Astrocyte (in vitro differentiated cells and primary cell): ENCODE data around the gene CCDC85B. TPM values are rescaled to one million over a fixed set of nuclear protein-coding genes. Genes with fewer than 3 reads are reported as not detected.
A peak's percentile ranks its signal among the peaks of the same experiment; 100 is the strongest.

ENCODE experiments used
- DNase-seq: peaks from one replicate; pipeline ENCODE4 v3.0.0-alpha.2; 2010; ENCODE audit warnings: low read depth
- FAIRE-seq: peaks from 2 replicates; lab custom pipeline; 2011; peaks lifted over from hg19 to GRCh38; lab: Jason Lieb, UNC
- H2AFZ ChIP-seq: 2 replicates; pipeline ENCODE4 v1.6.0; 2012; ENCODE audit warnings: low read depth, low read length, inconsistent platforms
- H3K27ac ChIP-seq: 2 replicates; pipeline ENCODE4 v1.5.1; 2011; ENCODE audit warnings: low read depth, low read length, inconsistent platforms
- H3K27me3 ChIP-seq: 2 replicates; pipeline ENCODE4 v1.6.0; 2011; ENCODE audit warnings: low read length, inconsistent platforms; ENCODE audit not compliant: insufficient read depth
- H3K36me3 ChIP-seq: 2 replicates; pipeline ENCODE4 v1.5.1; 2011; ENCODE audit warnings: low read length, inconsistent platforms; ENCODE audit not compliant: insufficient read depth
- H3K4me1 ChIP-seq: 2 replicates; pipeline ENCODE4 v1.5.1; 2011; ENCODE audit warnings: low read length, inconsistent platforms; ENCODE audit not compliant: insufficient read depth
- H3K4me2 ChIP-seq: 2 replicates; pipeline ENCODE4 v1.6.0; 2012; ENCODE audit warnings: low read length, inconsistent platforms
- H3K4me3 ChIP-seq: 2 replicates; pipeline ENCODE4 v1.5.1; 2011; ENCODE audit warnings: low read depth, mild to moderate bottlenecking, low read length, inconsistent platforms; ENCODE audit not compliant: insufficient read depth
- H3K79me2 ChIP-seq: 2 replicates; pipeline ENCODE4 v1.6.0; 2012; ENCODE audit warnings: mild to moderate bottlenecking, low read length, inconsistent platforms; ENCODE audit not compliant: insufficient read depth
- H3K9ac ChIP-seq: 2 replicates; pipeline ENCODE4 v1.6.0; 2012; ENCODE audit warnings: mild to moderate bottlenecking, low read length, inconsistent platforms
- H3K9me3 ChIP-seq: 2 replicates; pipeline ENCODE4 v1.5.1; 2012; ENCODE audit warnings: low read depth, mild to moderate bottlenecking, low read length, inconsistent platforms; ENCODE audit not compliant: insufficient read depth
- H4K20me1 ChIP-seq: 2 replicates; pipeline ENCODE4 v1.6.0; 2012; ENCODE audit warnings: low read length, inconsistent platforms; ENCODE audit not compliant: insufficient read depth
- H3K27ac Mint-ChIP-seq: one replicate; pipeline ENCODE4 v1.8.0; 2021; ENCODE audit warnings: mild to moderate bottlenecking, mixed read lengths; ENCODE audit not compliant: unreplicated experiment
- H3K27me3 Mint-ChIP-seq: one replicate; pipeline ENCODE4 v1.8.0; 2021; ENCODE audit warnings: low read depth, mixed read lengths; ENCODE audit not compliant: unreplicated experiment
- H3K36me3 Mint-ChIP-seq: one replicate; pipeline ENCODE4 v1.8.0; 2021; ENCODE audit warnings: low read depth, mixed read lengths; ENCODE audit not compliant: unreplicated experiment
- H3K4me1 Mint-ChIP-seq: one replicate; pipeline ENCODE4 v1.8.0; 2021; ENCODE audit warnings: low read depth, mixed read lengths; ENCODE audit not compliant: unreplicated experiment
- H3K4me3 Mint-ChIP-seq: one replicate; pipeline ENCODE4 v1.8.0; 2021; ENCODE audit warnings: mild to moderate bottlenecking, moderate library complexity, mixed read lengths; ENCODE audit not compliant: unreplicated experiment
- H3K9me3 Mint-ChIP-seq: one replicate; pipeline ENCODE4 v1.8.0; 2021; ENCODE audit warnings: mild to moderate bottlenecking, mixed read lengths; ENCODE audit not compliant: unreplicated experiment
- CTCF ChIP-seq: IDR thresholded peaks from 2 replicates; pipeline ENCODE4 v1.5.1; 2011; ENCODE audit warnings: low read depth, mild to moderate bottlenecking, inconsistent platforms, low read length, moderate library complexity; ENCODE audit not compliant: insufficient read depth
- EZH2 ChIP-seq: IDR thresholded peaks from 2 replicates; pipeline ENCODE4 v1.6.1; 2012; ENCODE audit warnings: mild to moderate bottlenecking, low read length, inconsistent platforms; ENCODE audit not compliant: insufficient read depth
- total RNA-seq: library from RNA; stranded (reverse); gene quantifications from 2 replicates; pipeline ENCODE4 v1.2.1, GENCODE V29; 2021

Gene CCDC85B
- total RNA-seq, 1 donor from 2014 or later, result 31.4 TPM

- no peak for TF ChIP-seq CTCF
- no peak for TF ChIP-seq EZH2
These were observed 31.2 kb upstream of the CCDC85B start for GRCh38 chr11:65859095-65859811.

GRCh38 chr11:65859812-65860277 is 30.6 kb upstream of the CCDC85B start:
- TF ChIP-seq EZH2, result no peak
- no peak for TF ChIP-seq CTCF
- peak overlapping the region; percentile 99 for H3K27ac Mint-ChIP-seq
- peaks cover 21% of the 10 kb centered on the region for H3K36me3 Mint-ChIP-seq
- DNase-seq (no peak), FAIRE-seq (no peak)
- Histone ChIP-seq H3K27ac (peak overlapping the region; percentile 74), H3K9me3 (no peaks in the 10 kb centered on the region), H3K4me3 (peak overlapping the region; percentile 98), H3K4me2 (peak overlapping the region; percentile 96), H3K9ac (peak overlapping the region; percentile 89), H3K27me3 (no peaks in the 10 kb centered on the region), H3K79me2 (peaks cover 74% of the 10 kb centered on the region), H2AFZ (peak overlapping the region; percentile 2), H4K20me1 (peaks cover 62% of the 10 kb centered on the region), H3K4me1 (peaks cover 48% of the 10 kb centered on the region), H3K36me3 (peaks cover 36% of the 10 kb centered on the region)
- H3K4me1 Mint-ChIP-seq, result peaks cover 26% of the 10 kb centered on the region
- no peaks in the 10 kb centered on the region for H3K27me3 Mint-ChIP-seq
- H3K4me3 Mint-ChIP-seq, result peak overlapping the region; percentile 96
- H3K9me3 Mint-ChIP-seq, result no peaks in the 10 kb centered on the region

More at GRCh38 chr11:65859095-65859811, 31.2 kb upstream of the CCDC85B start:
- peak overlapping the region; percentile 96 for H3K4me2 ChIP-seq
- H3K27ac ChIP-seq, result peak overlapping the region; percentile 74
- FAIRE-seq (no peak), DNase-seq (peak; percentile 96)
- Mint-ChIP-seq H3K4me3 (peak overlapping the region; percentile 96), H3K36me3 (peaks cover 26% of the 10 kb centered on the region), H3K4me1 (peaks cover 32% of the 10 kb centered on the region), H3K27me3 (no peaks in the 10 kb centered on the region), H3K27ac (peak overlapping the region; percentile 99), H3K9me3 (no peaks in the 10 kb centered on the region)
- H3K27me3 ChIP-seq, result no peaks in the 10 kb centered on the region
- H3K36me3 ChIP-seq, result peaks cover 38% of the 10 kb centered on the region
- peaks cover 62% of the 10 kb centered on the region for H4K20me1 ChIP-seq
- no peaks in the 10 kb centered on the region for H3K9me3 ChIP-seq
- H2AFZ ChIP-seq, result peak overlapping the region; percentile 2
- peak overlapping the region; percentile 98 for H3K4me3 ChIP-seq
- H3K9ac ChIP-seq, result peak overlapping the region; percentile 89
- H3K4me1 ChIP-seq, result peaks cover 48% of the 10 kb centered on the region
- peaks cover 75% of the 10 kb centered on the region for H3K79me2 ChIP-seq
